NCI-H526 treated with DMSO at 0.1 percent for 48 hours (cell line): ENCODE measurements around the gene GPC1.

Source experiments
- DNase-seq: peaks from one replicate; lab custom pipeline; 2025; lab: John Stamatoyannopoulos, UW

Gene GPC1

DNA sequence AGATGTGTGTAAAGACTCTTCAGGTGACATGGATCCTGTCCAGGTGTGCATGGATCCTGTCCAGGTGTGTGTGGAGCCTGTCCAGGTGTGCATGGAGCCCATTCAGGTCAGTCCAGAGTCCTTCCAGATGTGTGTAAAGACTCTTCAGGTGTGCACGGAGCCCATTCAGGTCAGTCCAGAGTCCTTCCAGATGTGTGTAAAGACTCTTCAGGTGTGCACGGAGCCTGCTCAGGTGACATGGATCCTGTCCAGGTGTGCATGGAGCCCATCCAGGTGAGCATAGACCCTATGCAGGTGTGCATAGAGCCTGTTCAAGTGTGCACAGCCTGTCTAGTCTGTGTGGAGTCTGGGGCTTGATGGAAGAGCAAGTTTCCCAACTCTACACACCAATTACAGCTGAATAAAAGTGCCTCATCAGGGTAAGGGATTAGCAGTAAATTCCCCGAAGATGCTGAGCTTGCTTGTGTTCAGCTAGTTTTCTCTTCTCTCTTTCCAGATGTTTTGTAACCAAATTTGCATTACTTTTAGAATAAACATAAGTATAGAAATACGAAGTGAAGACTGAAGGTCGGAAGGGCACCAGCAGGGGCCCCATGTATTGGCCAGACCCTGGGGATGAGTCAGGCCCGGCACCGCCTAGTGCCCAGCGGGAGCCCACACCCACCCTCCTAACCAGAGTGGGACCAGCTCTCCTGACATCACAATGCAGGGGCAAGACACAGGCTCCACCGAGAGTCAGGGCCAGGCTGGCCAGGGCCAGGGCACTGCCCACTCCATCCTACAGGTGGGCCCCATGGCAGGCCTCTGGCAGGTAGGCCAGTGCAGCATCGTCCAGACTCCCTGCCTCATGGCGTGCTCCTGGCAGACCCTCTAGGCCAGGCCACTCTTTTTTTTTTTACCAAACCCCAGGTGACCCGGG is 38.6 kb upstream of the GPC1 start:
- no peak for DNase-seq

- no peak for DNase-seq
Measured at GRCh38 chr2:240397542-240397916, 37.9 kb upstream of the GPC1 start.

GRCh38 chr2:240397924-240398645 is 37.4 kb upstream of the GPC1 start:
- DNase-seq, result no peak

DNA sequence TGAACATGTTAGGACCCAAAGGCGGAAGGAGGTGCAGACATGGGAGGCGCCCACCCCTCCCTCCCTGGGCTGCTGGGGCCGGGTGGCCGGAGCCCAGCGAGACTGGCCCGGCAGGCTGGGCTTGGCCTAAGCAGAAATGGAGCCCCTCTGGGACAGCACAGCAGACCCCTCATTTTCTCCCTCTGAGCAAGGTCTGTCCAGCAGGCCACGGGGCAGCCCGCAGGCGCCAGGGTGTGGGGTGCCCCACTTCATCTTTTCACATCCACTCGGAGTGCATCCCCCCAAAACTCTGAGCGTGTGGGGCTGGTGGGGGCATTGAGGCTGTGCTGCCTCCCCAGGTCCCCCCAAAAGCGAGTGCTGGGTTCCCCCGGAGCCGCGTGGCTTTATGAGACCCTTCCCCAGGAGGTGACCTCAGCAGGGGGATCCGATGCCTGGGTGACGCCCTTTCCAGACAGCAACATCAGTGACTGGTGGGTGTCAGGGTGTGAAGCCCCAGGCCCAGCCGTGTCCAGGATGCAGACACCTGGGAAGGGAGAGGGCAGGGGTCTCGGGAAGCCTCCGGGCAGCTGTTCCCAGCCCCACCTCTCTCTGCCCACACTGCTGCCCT is 36.7 kb upstream of the GPC1 start:
- DNase-seq, result no peak

GRCh38 chr2:240399419-240400324 is 35.8 kb upstream of the GPC1 start:
- DNase-seq, result no peak

- DNase-seq, result no peak
Measured at GRCh38 chr2:240400371-240401161, 34.9 kb upstream of the GPC1 start.

DNA sequence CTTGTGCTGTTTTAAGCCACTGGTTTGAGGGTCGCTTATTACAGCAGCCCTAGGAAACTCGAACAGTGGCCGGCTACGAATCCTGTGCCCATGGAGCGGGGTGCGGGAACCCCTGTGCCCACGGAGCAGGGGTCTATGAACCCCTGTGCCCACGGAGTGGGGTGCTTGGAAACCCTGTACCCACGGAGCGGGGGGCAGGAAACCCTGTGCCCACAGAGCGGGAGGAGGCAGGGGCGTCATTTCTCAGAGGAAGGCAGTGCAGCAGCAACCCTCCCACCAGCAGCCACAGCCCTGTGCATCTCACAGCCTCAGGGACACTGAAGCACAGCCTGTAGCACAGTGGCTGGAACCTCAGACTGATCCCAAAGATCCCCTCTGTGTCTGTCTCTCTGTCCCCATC is 34.2 kb upstream of the GPC1 start:
- no peak for DNase-seq

DNA sequence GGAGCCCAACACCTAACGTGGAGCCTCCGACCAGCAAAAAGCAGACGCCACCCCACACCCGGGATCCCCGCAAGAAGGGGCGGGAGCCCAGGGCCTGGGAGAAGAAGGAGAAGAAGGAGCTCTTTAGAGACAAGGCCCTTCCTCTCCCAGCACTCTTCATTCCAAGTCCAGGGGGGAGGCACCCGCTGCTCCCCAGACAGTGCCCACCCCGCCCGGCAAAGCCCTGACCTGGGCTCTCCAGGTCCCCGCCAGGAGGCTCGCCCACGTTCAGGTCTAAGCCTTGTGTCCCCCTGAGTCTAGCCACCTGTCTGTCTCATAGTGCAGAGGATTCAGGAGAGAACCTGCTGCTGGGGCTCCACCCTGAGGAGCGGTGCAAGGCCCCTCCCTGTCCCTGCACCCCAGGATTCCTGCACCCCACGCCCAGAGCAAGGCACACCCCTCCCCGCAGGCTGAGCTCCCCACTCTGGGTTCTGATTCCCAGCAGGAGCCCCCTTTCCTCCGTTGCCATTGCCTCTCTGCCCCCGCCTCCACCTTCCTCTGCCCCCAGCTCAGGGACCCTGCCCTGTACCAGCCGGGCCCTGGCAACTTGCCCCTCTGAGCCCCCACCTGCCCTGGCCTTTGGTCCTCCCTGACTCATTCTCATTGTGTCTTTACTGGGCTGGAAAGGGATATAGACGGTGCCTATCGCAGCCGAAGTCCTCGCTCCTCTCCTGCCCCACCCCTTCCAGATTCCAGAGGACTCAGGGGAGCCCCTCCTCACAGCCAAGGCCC is 33.5 kb upstream of the GPC1 start:
- no peak for DNase-seq

- no peak for DNase-seq
Measured at GRCh38 chr2:240402566-240403272, 32.7 kb upstream of the GPC1 start.

DNA sequence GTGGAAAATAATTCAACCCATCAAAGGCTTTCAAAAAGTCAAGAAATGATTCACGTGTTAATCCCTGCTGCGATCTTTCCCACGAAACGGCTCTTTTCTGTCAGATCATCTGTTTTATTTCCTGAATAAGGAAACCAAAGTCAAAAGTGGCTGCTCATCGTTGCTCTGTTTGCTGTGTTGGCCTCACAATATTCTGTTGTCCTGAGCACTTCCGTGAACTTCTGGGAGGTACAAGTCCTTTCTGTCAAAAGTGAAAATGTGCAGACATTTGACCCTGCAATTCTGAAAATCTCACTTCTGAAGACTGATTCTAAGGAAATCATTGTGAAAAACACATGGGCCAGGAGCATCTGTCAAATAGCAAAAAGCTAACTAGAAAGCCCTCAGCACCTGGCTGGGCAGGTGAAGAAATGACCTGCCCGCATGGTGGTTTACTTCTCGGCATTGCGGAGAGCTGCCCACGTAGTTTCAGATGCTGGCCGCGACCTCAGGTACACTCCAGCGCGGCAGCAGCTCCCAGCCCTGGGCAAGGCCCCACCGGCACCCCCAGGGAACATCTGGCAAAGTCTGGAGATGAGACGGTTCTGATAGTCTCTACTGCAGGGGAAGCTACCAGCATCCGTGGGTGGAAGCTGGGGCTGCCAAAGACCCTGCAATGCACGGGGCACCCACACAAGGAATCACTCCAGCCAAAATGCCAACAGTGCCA is 31.9 kb upstream of the GPC1 start:
- DNase-seq, result no peak

- no peak for DNase-seq
Measured at GRCh38 chr2:240404174-240404852, 31.1 kb upstream of the GPC1 start.

- DNase-seq, result no peak
Measured at GRCh38 chr2:240405133-240405532, 30.3 kb upstream of the GPC1 start.

GRCh38 chr2:240405684-240406313 is 29.7 kb upstream of the GPC1 start:
- DNase-seq, result no peak

DNA sequence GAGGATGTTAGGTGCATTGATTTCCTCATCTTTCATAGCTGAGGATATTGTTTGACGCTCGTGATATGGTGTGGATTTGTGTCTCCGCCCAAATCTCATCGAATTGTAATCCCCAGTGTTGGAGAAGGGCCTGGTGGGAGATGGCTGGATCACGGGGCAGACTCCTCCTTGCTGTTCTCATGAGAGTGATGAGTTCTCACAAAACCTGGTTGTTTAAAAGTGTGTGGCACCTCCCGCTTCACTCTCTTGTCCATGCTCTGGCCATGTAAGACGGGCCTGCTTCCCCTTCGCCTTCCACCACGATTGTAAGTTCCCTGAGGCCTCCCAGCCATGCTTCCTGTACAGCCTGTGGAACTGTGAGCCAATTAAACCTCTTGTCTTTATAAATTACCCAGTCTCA is 28.4 kb upstream of the GPC1 start:
- no peak for DNase-seq

GRCh38 chr2:240410004-240410403 is 25.5 kb upstream of the GPC1 start:
- no peak for DNase-seq

GRCh38 chr2:240410808-240411207 is 24.7 kb upstream of the GPC1 start:
- DNase-seq, result no peak

DNA sequence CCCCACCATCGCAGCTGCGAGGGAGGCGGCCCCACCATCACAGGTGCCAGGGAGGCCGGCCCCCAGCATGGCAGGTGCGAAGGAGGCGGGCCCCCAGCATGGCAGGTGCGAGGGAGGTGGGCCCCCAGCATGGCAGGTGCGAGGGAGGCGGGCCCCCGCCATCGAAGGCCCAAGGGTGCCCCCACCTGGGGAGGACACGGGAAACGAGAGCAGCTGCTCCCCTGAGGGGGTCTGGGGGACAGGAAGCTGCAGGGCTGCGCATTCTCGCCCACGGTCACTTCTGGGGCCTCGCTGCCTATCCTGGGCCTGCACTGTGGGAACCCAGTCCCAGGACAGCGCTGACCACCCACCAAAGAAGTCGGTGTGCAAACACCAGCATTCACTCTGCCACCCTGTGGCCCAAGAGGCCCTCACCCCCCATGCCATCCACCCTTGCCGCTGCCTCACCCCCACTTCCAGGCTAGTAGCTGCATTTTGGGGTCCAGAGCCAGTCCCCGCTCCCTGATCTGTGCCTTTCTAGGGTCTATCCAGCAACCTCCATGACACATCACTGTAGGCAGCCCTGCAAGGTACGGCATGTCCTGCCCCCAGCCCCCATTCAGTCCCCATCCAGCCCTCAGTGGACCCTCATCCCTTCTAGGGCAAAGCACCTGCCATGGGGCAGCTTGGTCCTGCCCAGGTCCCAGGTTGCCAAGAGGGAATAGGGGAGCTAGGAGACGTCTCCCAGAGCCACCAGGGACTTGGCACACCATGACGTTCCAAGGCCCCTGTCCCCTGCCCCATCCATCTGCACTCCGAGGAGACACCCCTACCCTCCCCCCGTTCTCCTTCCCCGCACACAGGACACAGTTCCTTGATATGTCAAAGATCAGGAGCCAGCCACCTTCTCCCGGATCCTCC is 24.0 kb upstream of the GPC1 start:
- no peak for DNase-seq
